GM21526 (cell line): ENCODE data around the gene MTPN.

ENCODE experiments used
- ATAC-seq: cut with Tn5 transposase; IDR thresholded peaks from one replicate; pipeline ENCODE4 v1.9.1; 2021; ENCODE audit warnings: moderate library complexity; ENCODE audit not compliant: unreplicated experiment, low FRiP score

The MTPN gene

DNA sequence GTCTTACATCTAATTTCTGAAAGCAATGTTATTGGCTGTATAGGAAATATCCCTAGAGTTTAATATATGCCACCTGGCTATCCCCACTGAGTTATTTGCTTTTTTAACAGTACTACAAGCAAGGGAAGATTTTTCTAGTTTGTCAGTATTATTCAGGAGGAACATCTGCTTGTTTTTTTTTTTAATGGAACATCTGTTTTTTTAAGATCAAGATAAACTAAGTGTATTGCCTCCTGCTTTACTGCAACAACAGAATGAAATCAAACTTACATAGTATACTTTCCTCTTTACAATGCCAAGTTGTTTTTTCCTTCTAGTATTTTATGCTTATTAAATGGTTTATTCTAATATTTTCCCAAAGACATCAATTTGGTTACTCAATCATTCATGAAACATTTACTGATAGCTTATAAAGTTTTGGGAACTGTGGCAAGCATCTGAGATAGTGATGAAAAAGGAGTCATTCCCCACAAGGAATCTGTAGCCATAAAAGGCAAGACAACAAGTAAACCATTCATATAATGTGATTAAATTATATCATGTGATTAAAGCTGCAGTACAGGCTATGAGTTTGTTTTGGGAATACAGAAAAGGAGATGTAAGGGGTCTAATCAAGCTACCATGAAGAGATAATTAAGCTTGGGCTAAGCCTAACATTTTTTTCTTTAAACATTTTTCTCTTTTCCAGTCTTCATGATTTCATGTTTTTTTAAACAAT lies 17.4 kb downstream of the MTPN start:
- ATAC-seq, result no peak

DNA sequence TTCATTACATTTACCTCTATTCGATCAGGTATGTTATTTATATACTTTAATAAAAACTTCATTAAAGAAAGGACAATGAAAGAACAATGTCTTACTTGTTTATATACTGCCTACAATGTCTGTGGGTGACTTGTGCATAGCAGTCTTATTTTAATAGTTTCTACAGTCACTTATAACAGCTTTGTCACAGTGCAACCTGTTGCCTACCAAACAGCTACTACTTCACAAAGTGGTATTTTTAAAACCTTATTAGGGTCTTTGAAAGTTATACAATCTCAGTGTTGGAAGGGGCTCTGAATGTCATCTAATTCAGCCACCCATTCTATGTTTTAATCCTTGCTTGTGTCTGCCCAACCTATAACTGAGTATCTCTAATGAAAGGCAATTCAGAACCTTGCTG lies 19.0 kb downstream of the MTPN start:
- ATAC-seq, result no peak

DNA sequence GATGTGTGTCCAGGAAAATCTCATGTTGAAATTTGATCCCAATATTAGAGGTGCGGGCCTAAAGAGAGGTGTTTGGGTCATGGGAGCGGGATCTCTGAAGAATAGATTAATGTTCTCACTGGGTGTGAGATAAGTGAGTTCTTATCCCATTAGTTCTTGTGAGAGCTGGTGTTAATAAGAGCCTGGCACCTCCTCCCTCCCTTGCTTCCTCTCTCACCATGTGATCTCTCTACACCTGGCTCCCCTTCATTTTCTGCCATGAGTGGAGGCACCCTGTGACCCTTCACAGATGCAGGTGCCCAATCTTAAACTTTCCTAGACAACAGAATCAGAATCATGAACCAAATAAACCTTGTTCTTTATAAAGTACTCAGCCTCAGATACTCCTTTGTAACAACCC lies 19.5 kb downstream of the MTPN start:
- no peak for ATAC-seq

- no peak for ATAC-seq
Observed at GRCh38 chr7:135956393-135956792, 20.8 kb downstream of the MTPN start.

GRCh38 chr7:135950972-135951371 lies 26.2 kb downstream of the MTPN start:
- ATAC-seq, result no peak

- ATAC-seq, result no peak
Observed at GRCh38 chr7:135950429-135950828, 26.7 kb downstream of the MTPN start.

DNA sequence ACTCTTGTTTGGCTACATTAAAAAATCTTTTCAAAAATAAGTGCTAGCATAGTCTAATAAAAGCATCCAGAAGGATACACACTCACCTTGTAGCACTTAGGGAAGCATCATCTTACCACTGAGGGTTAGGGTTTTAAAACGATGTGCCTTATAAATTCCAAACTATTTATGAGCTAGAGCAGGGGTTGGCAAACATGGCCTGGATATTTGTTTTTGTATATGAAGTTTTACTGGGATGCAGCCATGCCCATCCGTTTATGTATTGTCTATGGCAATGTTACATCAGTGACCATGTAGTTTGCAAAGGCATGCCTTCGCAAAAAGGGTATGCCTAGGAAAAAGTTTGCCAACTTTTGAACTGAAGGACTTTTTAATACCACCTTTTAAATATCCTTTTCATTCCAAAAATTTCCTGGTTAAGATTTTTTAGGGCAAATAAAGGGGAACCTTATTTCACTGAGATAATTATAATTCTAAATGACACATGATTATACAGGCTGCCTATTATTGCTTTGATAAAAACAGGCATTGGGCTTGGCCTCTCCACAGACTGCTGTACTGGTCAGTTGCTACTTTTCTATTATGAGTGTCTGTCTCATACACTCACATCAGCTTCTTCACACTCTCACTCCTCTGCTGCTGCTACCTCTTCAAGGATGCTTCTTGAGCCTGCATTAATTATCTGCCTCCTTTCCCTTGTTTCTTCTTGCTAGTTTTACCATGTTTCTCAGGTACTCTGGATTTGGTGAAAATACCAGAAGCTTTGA lies 30.7 kb downstream of the MTPN start:
- no peak for ATAC-seq

DNA sequence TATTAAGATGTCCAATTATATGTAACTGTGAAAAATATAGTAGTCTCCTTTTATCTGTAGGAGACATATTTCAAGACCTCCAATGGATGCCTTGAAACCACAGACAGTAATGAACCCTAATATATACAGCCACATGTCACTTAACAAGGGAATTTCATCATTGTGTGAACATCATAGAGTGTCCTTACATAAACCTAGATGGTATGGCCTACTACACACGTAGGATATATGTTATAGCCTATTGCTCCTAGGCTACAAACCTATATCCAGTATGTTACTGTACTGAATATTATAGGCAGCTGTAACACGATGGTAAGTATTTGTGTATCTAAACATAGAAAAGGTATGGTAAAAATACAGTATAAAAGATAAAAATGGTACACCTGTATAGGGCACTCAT lies 32.4 kb downstream of the MTPN start:
- ATAC-seq, result no peak

DNA sequence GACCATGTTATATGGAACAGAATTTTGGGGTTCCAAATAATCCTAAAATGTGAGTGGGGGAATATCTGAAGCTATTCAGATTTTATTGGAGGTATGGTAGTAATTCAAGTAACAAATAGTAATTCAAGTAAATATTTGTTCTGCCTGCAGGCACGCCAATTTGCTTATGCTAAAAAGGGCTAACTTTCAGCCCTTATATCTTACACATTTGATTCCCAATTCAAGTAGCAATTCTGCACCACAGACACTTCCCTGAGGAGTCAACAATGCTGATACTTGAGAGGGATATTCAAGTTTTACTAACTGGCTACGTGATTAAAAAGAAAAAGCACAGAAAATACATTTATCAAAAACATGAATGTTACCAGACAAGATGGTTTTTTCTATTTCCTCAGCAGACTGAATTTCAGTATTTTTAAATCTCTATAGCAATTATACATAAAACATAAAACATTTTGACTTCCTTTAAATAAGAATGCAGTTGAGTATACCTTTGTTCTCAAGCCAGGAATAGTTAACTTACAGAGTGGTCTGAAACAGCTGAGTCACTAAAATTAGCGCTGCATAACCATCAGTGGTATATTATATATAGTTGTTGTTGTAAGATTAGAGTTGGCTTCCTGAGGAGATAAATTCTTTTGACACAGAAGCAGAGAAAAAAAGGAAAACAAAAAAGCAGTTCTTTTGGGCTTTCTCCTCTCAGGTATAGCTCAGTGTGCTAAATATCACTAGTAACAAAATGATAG lies 33.9 kb downstream of the MTPN start:
- no peak for ATAC-seq

- peak; percentile 91 for ATAC-seq
Observed at GRCh38 chr7:135942614-135943013, 34.5 kb downstream of the MTPN start.

- ATAC-seq, result no peak
Observed at GRCh38 chr7:135940077-135941075, 36.8 kb downstream of the MTPN start.

DNA sequence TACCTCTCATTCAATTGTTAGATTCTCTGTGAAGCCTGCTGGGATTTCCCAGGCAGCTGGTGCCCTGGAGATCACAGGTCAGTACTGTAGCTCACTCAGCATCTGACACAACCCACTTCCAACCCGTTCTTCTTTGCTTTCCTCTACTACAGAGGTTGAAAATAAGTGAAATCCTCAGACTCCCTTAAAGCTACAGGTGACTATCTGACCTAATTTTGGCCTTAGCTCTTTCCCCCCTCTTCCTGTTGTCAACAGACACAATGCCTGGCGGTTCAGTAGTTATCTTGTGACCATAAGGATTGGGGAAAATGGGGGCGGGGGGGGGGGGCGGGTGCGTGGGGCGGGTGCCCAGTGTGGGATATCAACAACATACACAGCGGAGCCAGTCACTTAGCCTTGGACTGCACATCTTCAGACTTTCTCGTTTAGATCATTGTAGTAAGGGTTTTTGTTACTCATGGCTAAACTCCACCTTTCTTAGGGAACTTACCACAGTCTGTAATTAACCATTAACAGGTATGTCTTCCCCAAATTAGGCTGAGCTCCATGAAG lies 37.8 kb downstream of the MTPN start:
- ATAC-seq, result no peak

- ATAC-seq, result peak; percentile 55
Observed at GRCh38 chr7:135938563-135938962, 38.6 kb downstream of the MTPN start.

- ATAC-seq, result no peak
Observed at GRCh38 chr7:135938086-135938485, 39.1 kb downstream of the MTPN start.

DNA sequence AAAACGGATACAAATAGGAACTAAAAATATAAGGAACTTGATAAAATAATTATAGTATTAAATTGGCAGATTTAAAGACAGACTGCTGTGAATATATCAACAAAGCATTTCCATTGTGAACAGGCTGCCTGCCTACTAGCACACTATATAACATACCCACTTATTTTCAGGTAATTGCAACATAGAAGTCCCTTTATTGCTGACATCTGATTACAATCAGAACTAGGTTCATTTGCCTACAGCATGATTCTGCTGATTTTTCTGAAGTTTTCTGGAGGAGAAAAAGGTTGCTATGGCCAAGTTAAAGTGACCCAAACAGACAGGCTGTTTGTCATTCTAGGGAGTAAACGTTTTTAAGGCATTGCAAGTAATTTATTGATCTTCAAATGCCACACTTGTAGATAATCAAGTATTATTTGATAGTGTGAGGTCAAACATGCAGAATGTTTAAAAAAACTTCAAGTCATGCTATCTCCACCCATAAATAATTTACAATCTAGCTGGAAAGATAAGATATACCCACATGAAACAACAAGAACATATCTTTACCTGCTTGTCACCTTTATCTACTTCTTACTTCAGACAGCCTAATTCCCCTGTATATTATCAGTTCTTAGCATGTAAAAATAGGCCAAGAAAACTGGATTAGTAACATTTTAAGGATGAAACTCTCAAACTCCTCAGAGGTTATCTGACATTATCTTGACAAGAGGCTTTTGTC lies 40.5 kb downstream of the MTPN start:
- ATAC-seq, result no peak

DNA sequence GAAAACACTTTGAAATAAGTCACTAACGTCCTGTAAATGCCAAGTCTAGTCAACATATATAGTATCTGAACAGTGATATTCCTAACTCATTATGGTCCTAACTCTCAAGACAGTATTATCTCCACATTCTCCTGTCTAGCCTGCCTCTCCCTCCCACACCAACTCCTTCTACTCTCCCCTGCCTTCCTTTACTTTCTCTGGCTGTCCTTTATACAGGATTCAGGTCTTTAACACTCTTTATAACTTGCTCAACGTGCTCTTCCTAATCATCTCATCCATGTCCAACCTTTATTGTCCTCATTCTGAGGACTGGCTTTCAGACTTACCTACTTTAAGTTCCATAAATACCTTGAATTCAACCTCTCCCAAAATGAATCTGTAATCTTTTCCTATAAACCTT lies 42.5 kb downstream of the MTPN start:
- no peak for ATAC-seq

DNA sequence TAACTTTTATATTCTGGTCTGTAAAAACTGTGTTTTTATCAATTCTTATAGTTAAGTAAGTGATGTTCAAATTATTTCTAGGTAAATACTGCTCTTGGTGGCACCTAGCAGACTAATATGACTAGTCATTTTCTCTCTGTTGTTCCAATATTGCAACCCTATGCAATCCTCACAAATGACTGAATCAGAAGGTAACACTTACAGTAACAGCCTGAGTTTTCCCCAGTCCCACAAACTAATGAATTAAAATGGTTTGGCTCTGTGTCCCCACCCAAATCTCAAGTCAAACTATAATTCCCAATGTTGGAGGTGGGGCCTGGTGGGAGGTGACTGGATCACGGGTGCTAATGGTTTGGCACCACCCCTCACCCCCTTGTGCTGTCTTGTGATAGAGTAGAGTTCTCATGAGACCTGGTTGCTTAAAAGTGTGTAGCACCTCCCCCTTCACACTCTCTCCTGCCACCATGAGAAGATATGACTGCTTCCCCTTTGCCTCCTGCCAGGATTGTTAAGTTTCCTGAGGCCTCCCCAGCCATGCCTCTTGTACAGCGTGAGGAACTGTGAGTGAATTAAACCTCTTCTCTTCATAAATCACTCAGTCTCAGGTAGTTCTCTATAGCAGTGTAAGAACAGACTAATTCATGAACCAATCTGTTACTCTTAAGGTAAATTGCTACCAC lies 43.5 kb downstream of the MTPN start:
- no peak for ATAC-seq

DNA sequence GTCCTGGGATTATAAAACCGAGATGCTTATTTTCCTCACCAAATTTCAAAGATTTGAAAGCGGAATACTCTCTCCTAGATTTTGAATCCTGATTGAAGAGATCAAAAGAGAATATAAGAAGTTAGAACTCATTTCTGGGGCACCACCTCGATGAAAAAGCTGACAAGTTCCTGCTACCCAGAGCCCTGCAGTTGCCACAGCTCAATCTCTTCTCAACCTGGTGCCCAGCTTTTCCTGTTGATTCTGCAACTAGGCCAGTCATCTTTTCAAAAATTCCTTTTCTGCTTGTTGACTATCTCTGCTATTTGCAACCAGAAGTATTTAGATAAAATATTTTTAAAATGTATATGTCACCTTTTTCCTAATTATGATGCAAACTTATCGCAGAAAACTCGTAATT lies 45.0 kb downstream of the MTPN start:
- no peak for ATAC-seq
